CD4-positive, alpha-beta T cell (primary cell): ENCODE results near the gene HPCAL1. TPM values are rescaled to one million over a fixed set of nuclear protein-coding genes. Genes with fewer than 3 reads are reported as not detected.

Source experiments
- ATAC-seq: fragments of 200-7000 bp; cut with Tn5 transposase; one replicate; pipeline ENCODE4 v1.10.0; 2022; ENCODE audit warnings: mild to moderate bottlenecking; ENCODE audit not compliant: poor library complexity
- CTCF ChIA-PET: fragments of 350-600 bp; sonication (Branson Sonifier 250); formaldehyde crosslinking; loops from one replicate; lab custom pipeline; 2021; ENCODE audit warnings: antibody characterized with exemption, inconsistent platforms; lab: Charles Lee
- POLR2A ChIA-PET: fragments of 350-600 bp; sonication (Branson Sonifier 250); formaldehyde crosslinking; loops from one replicate; lab custom pipeline; 2021; ENCODE audit warnings: antibody characterized with exemption, inconsistent platforms; lab: Charles Lee
- DNase-seq, 14 experiments: peaks; one replicate each; pipeline ENCODE4 v3.0.0-alpha.2; 2013 to 2020; ENCODE audit warnings: mixed read lengths in 2 of 14
- H3K27ac ChIP-seq, 2 donors: one replicate each; pipeline versions ENCODE4 v1.5.1 to v1.7.0; 2013; ENCODE audit warnings: low read length in 2 of 2, low read depth in 1 of 2, mild to moderate bottlenecking in 1 of 2
- H3K27me3 ChIP-seq, 2 experiments: 1 replicate in 1 of 2; 2 replicates in 1 of 2; pipeline versions ENCODE4 v1.6.1 to v1.7.0; 2013; ENCODE audit warnings: low read length in 2 of 2, control low read depth in 1 of 2, mild to moderate bottlenecking in 1 of 2, moderate library complexity in 1 of 2; ENCODE audit not compliant: insufficient read depth in 2 of 2, control insufficient read depth in 1 of 2
- H3K36me3 ChIP-seq: one replicate; pipeline ENCODE4 v1.6.1; 2013; ENCODE audit warnings: low read length, control low read depth; ENCODE audit not compliant: insufficient read depth
- H3K4me1 ChIP-seq: one replicate; pipeline ENCODE4 v1.6.1; 2013; ENCODE audit warnings: low read length, control low read depth; ENCODE audit not compliant: insufficient read depth
- H3K4me3 ChIP-seq: one replicate; pipeline ENCODE4 v1.5.1; 2013; ENCODE audit warnings: mild to moderate bottlenecking, low read length, moderate library complexity
- H3K9me3 ChIP-seq, 2 experiments: 1 replicate in 1 of 2; 2 replicates in 1 of 2; pipeline versions ENCODE4 v1.6.1 to v1.7.0; 2013; ENCODE audit warnings: low read length in 2 of 2, mild to moderate bottlenecking in 2 of 2, control low read depth in 1 of 2, moderate library complexity in 1 of 2; ENCODE audit not compliant: control insufficient read depth in 1 of 2, insufficient read depth in 1 of 2
- H3K27ac Mint-ChIP-seq: one replicate; pipeline ENCODE4 v1.8.0; 2020; ENCODE audit warnings: mixed read lengths
- H3K27me3 Mint-ChIP-seq: one replicate; pipeline ENCODE4 v1.8.0; 2021; ENCODE audit warnings: mixed read lengths
- H3K36me3 Mint-ChIP-seq: one replicate; pipeline ENCODE4 v1.8.0; 2021; ENCODE audit warnings: low read depth, mixed read lengths
- H3K4me1 Mint-ChIP-seq: one replicate; pipeline ENCODE4 v1.8.0; 2021; ENCODE audit warnings: low read depth, mixed read lengths
- H3K4me3 Mint-ChIP-seq: one replicate; pipeline ENCODE4 v1.8.0; 2020; ENCODE audit warnings: mild to moderate bottlenecking, mixed read lengths
- H3K9me3 Mint-ChIP-seq: one replicate; pipeline ENCODE4 v1.8.0; 2020; ENCODE audit warnings: mixed read lengths
- intact Hi-C, 2 experiments: fragments of 100-400 bp; cut with DNase I in 1 of 2; cut with micrococcal nuclease in 1 of 2; formaldehyde crosslinking; loops; one replicate each; pipeline versions ENCODE4 v1.15.1 to v1.9.0; 2023 to 2025; cut with DNase I, micrococcal nuclease
- total RNA-seq, 174 experiments: library from RNA in 2 of 174; stranded (reverse) in 2 of 174; gene quantifications; one replicate each; pipeline ENCODE4 v1.2.3 and lab custom pipeline; 2021 to 2026
- TF ChIP-seq, protein P1 (sequence below): fragments of 200-600 bp; IDR thresholded peaks from one replicate; pipeline ENCODE4 v1.8.0; 2022; ENCODE audit warnings: antibody characterized with exemption, mild to moderate bottlenecking

HPCAL1 gene
- total RNA-seq, 2 experiments from 2014 or later, result 24.9 to 27.9 TPM

- Mint-ChIP-seq H3K4me1 (no peaks in the 10 kb centered on the region), H3K9me3 (no peaks in the 10 kb centered on the region), H3K27me3 (no peaks in the 10 kb centered on the region), H3K27ac (no peak overlapping the region), H3K4me3 (no peak overlapping the region), H3K36me3 (no peaks in the 10 kb centered on the region)
- no peaks in the 10 kb centered on the region for H3K9me3 ChIP-seq
- ChIA-PET CTCF (no interaction called here), POLR2A (interaction anchor here (1.2 kb wide), 1 partner anchor 17 kb away, joined by 3 read pairs; no protein-coding TSS in a partner anchor)
- no peak overlapping the region for H3K27ac ChIP-seq
- ATAC-seq (no peak), DNase-seq (no peak)
- peaks cover 9% of the 10 kb centered on the region for H3K4me1 ChIP-seq
- intact Hi-C loops, result no loop called here
- H3K36me3 ChIP-seq, result no peaks in the 10 kb centered on the region
- no peak overlapping the region for H3K4me3 ChIP-seq
- TF ChIP-seq, protein P1, sequence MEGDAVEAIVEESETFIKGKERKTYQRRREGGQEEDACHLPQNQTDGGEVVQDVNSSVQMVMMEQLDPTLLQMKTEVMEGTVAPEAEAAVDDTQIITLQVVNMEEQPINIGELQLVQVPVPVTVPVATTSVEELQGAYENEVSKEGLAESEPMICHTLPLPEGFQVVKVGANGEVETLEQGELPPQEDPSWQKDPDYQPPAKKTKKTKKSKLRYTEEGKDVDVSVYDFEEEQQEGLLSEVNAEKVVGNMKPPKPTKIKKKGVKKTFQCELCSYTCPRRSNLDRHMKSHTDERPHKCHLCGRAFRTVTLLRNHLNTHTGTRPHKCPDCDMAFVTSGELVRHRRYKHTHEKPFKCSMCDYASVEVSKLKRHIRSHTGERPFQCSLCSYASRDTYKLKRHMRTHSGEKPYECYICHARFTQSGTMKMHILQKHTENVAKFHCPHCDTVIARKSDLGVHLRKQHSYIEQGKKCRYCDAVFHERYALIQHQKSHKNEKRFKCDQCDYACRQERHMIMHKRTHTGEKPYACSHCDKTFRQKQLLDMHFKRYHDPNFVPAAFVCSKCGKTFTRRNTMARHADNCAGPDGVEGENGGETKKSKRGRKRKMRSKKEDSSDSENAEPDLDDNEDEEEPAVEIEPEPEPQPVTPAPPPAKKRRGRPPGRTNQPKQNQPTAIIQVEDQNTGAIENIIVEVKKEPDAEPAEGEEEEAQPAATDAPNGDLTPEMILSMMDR, result no peak
- no peaks in the 10 kb centered on the region for H3K27me3 ChIP-seq
Observed at GRCh38 chr2:10286216-10287037, 16.3 kb upstream of the HPCAL1 start.

- H3K27ac ChIP-seq, result no peak overlapping the region
- CTCF ChIA-PET, result no interaction called here
- Mint-ChIP-seq H3K27me3 (no peaks in the 10 kb centered on the region), H3K9me3 (no peaks in the 10 kb centered on the region), H3K4me3 (no peak overlapping the region), H3K27ac (no peak overlapping the region), H3K4me1 (no peaks in the 10 kb centered on the region), H3K36me3 (no peaks in the 10 kb centered on the region)
- no peaks in the 10 kb centered on the region for H3K9me3 ChIP-seq
- POLR2A ChIA-PET, result interaction anchor here (1.2 kb wide), 1 partner anchor 16 kb away, joined by 3 read pairs; no protein-coding TSS in a partner anchor
- ATAC-seq (no peak), DNase-seq (no peak)
- intact Hi-C loops, result no loop called here
- TF ChIP-seq, protein P1, result no peak
- H3K36me3 ChIP-seq, result no peaks in the 10 kb centered on the region
- H3K4me3 ChIP-seq, result no peak overlapping the region
- peaks cover 4% of the 10 kb centered on the region for H3K4me1 ChIP-seq
- no peaks in the 10 kb centered on the region for H3K27me3 ChIP-seq
Observed at GRCh38 chr2:10287761-10288160, 14.9 kb upstream of the HPCAL1 start.

DNA sequence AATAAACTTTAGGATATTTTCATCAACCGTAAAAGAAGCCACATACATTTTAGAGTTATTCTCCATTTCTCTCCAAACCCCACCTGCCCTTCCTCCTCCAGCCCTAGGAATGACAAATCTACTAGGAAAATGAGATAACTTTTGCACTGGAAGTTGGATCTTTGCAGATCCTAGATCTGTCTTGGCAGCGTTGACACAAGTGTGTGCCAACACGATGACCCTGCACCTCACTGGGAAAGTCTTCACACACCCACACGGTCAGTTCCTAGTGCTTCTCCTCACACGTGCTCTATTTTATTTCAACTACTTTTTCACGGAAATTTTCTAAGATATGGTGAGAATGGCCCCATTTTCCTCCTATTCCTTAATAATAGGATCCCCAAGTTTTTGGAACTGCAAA lies 14.1 kb upstream of the HPCAL1 start:
- H3K27me3 ChIP-seq, result no peaks in the 10 kb centered on the region
- no peak overlapping the region for H3K4me3 ChIP-seq
- Mint-ChIP-seq H3K4me1 (no peaks in the 10 kb centered on the region), H3K27me3 (no peaks in the 10 kb centered on the region), H3K36me3 (no peaks in the 10 kb centered on the region), H3K4me3 (no peak overlapping the region), H3K27ac (no peak overlapping the region), H3K9me3 (no peaks in the 10 kb centered on the region)
- no peaks in the 10 kb centered on the region for H3K9me3 ChIP-seq
- TF ChIP-seq, protein P1, result no peak
- CTCF ChIA-PET, result no interaction called here
- no peaks in the 10 kb centered on the region for H3K4me1 ChIP-seq
- no peak for DNase-seq
- ATAC-seq, result no peak
- POLR2A ChIA-PET, result no interaction called here
- no peak overlapping the region for H3K27ac ChIP-seq
- no peaks in the 10 kb centered on the region for H3K36me3 ChIP-seq
- intact Hi-C loops, result no loop called here
